GM19324 (cell line): ENCODE results near the gene KCNH5.

ENCODE experiments used
- ATAC-seq: cut with Tn5 transposase; IDR thresholded peaks from one replicate; pipeline ENCODE4 v1.9.1; 2021; ENCODE audit warnings: mild to moderate bottlenecking, moderate library complexity; ENCODE audit not compliant: unreplicated experiment, low FRiP score

The KCNH5 gene

GRCh38 chr14:63009495-63009894, 35.8 kb downstream of the KCNH5 start:
- ATAC-seq, result no peak

- no peak for ATAC-seq
These were observed 38.7 kb downstream of the KCNH5 start for GRCh38 chr14:63006531-63006930.

- ATAC-seq, result no peak
These were observed 51.2 kb downstream of the KCNH5 start for GRCh38 chr14:62994096-62994495.

- no peak for ATAC-seq
These were observed 56.3 kb downstream of the KCNH5 start for GRCh38 chr14:62988967-62989366.

GRCh38 chr14:62983821-62984220, 61.4 kb downstream of the KCNH5 start:
- ATAC-seq, result no peak

- ATAC-seq, result no peak
These were observed 64.6 kb downstream of the KCNH5 start for GRCh38 chr14:62980693-62981092.

- no peak for ATAC-seq
These were observed 87.7 kb downstream of the KCNH5 start for GRCh38 chr14:62957562-62957961.

- no peak for ATAC-seq
These were observed 88.8 kb downstream of the KCNH5 start for GRCh38 chr14:62956413-62956812.

- ATAC-seq, result no peak
These were observed 91.1 kb downstream of the KCNH5 start for GRCh38 chr14:62954165-62954564.

- ATAC-seq, result no peak
These were observed 93.0 kb downstream of the KCNH5 start for GRCh38 chr14:62952226-62952625.

GRCh38 chr14:62947301-62947700, 98.0 kb downstream of the KCNH5 start:
- ATAC-seq, result no peak

- ATAC-seq, result no peak
These were observed 99.0 kb downstream of the KCNH5 start for GRCh38 chr14:62946221-62946620.

GRCh38 chr14:62943202-62943601, 102.1 kb downstream of the KCNH5 start:
- ATAC-seq, result no peak

GRCh38 chr14:62939970-62940369, 105.3 kb downstream of the KCNH5 start:
- no peak for ATAC-seq

- no peak for ATAC-seq
These were observed 106.5 kb downstream of the KCNH5 start for GRCh38 chr14:62938778-62939177.

- ATAC-seq, result no peak
These were observed 110.8 kb downstream of the KCNH5 start for GRCh38 chr14:62934439-62934838.

- ATAC-seq, result no peak
These were observed 123.8 kb downstream of the KCNH5 start for GRCh38 chr14:62921466-62921865.

- ATAC-seq, result no peak
These were observed 128.7 kb downstream of the KCNH5 start for GRCh38 chr14:62916551-62916950.

GRCh38 chr14:62914873-62915272, 130.4 kb downstream of the KCNH5 start:
- ATAC-seq, result no peak

- ATAC-seq, result no peak
These were observed 131.2 kb downstream of the KCNH5 start for GRCh38 chr14:62914025-62914424.

GRCh38 chr14:62908506-62908905, 136.8 kb downstream of the KCNH5 start:
- no peak for ATAC-seq

- no peak for ATAC-seq
These were observed 139.7 kb downstream of the KCNH5 start for GRCh38 chr14:62905566-62905965.

GRCh38 chr14:62897771-62898170, 147.5 kb downstream of the KCNH5 start:
- ATAC-seq, result no peak
